ENCODE measurements around the gene MS4A10. TPM values are rescaled to one million over a fixed set of nuclear protein-coding genes. Genes with fewer than 3 reads are reported as not detected.

MS4A10 gene
- total and polyA plus RNA-seq, 10 of the 15 experiments (the other 5 are each of a cell fraction or from before 2014, with no cell fraction given), result not detected

DNA sequence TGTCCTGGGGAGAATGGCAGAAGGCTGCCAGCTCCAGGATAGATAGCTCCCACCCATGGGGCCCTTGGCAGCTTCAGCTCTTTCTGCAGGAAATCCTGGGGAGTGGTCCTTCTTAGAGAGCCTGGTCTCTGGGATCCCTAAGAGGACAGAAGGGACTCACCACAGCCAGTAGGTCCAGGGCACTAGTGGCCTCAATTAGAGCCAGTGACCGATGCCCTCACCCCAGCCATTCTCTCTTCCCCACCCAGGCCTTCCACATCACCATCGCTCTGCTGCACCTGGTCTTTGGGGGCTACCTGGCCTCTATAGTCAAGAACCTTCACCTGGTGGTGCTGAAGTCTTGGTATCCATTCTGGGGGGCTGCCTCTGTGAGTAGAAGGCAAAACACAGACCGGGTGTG is 5.6 kb downstream of the MS4A10 start (continued):
- TF ChIP-seq EGR1 (IDR thresholded peaks at IDR 0.05; ENCODE audit: borderline replicate concordance in 1 of 2, low read depth in 2 of 2, low read length in 2 of 2), result no peak
- TF ChIP-seq NR2F1 (conservative IDR thresholded peaks at IDR 0.05), result no peak

DNA sequence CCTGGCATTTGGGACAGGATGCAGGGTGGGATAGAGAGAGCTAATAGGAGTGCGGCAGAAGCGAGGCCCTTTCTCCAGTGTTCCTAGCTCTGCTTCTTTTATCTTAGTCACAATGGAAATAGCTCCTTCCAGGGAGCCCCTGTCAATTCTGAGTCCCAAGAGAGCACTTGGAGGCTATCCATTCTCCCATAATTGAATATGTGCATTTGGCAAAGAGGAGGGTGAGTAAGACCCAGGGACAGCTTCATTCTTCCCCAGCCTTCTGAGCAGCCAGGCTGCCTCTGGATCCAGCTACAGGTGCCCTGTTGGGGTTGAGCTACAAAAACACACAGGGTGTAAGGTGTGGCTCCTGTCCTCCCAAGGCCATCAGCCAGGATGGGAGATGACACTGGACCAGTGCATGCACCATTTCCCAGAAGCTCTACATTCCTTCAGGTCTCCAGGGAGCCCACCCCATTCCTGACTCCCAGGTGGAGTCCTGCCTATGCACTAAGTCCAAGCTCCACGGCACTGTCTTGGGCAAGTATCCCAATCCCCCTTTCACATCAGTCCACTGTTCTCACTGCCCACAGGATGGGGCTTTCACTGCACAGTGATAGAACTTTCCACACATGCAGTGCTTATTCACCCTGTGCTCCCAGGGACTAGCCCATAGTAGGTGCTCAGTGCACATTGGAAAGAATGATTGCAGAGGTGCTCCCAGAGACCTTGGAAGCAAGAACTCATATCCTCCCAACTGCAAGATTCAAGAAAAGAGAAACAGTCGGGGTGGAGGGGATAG is 6.2 kb downstream of the MS4A10 start:
- Histone ChIP-seq H3K4me3 (no peak overlapping the region), H2AFZ (ENCODE audit: control insufficient read depth, low read depth, low read length) (no peak overlapping the region), H3K79me2 (ENCODE audit: control insufficient read depth, insufficient read depth, low read length) (no peaks in the 10 kb centered on the region), H3K27me3 (replicated peaks in 1 of 2; ENCODE audit: control insufficient read depth in 2 of 2, insufficient read depth in 2 of 2, low read length in 1 of 2) (no peaks in the 10 kb centered on the region; a peak in 1 of 4 replicates), H4K20me1 (ENCODE audit: control insufficient read depth, insufficient read depth) (no peaks in the 10 kb centered on the region), H3K4me2 (ENCODE audit: control insufficient read depth, insufficient read depth) (no peak overlapping the region), H3K9ac (ENCODE audit: control insufficient read depth, insufficient read depth, low read length) (no peak overlapping the region), H3K27ac (ENCODE audit: control insufficient read depth, insufficient read depth) (no peak overlapping the region), H3K4me1 (ENCODE audit: control insufficient read depth, insufficient read depth, low read length) (no peaks in the 10 kb centered on the region), H3K9me3 (replicated peaks; ENCODE audit: control insufficient read depth, insufficient read depth, low read length) (no peaks in the 10 kb centered on the region; the same call in 2 of the 3 replicates), H3K36me3 (ENCODE audit: control insufficient read depth in 2 of 2, insufficient read depth in 2 of 2, low read length in 1 of 2) (no peaks in the 10 kb centered on the region)
- SMC1A ChIA-PET (ENCODE audit: uncharacterized antibody, unreplicated experiment), result interaction anchor here (1.0 kb wide), 1 partner anchor 13 kb away, joined by 3 read pairs; no protein-coding TSS in a partner anchor
- POLR2A ChIA-PET, result interaction anchor here (0.6 kb wide), 2 partner anchors 49 to 122 kb away, joined by 7 read pairs; partner anchors contain the start of gene TMEM109
- 33% methylated on average over 4 of the region's 4 CpGs for WGBS (ENCODE audit: insufficient coverage, insufficient replicate concordance, low lambda C conversion rate, missing lambda C conversion rate)
- ATAC-seq (no peak), DNase-seq (ENCODE audit: low read depth, low spot score) (no peak), FAIRE-seq (no peak)
- CTCF ChIA-PET, result interaction anchor here (0.6 to 1.7 kb wide), 5 partner anchors 12 to 96 kb away, joined by 3 to 6 read pairs (median 5); no protein-coding TSS in a partner anchor
- RAD21 ChIA-PET (ENCODE audit: unreplicated experiment), result no interaction called here
- TF ChIP-seq NFIC (IDR thresholded peaks at IDR 0.05; ENCODE audit: low read depth, low read length), result no peak
- in situ Hi-C loops (cut with MboI) (no loop called here), intact Hi-C loops (cut with micrococcal nuclease; ENCODE audit: unreplicated experiment) (no loop called here)
- no TSS peak for BruUV-seq (replicated peaks)

DNA sequence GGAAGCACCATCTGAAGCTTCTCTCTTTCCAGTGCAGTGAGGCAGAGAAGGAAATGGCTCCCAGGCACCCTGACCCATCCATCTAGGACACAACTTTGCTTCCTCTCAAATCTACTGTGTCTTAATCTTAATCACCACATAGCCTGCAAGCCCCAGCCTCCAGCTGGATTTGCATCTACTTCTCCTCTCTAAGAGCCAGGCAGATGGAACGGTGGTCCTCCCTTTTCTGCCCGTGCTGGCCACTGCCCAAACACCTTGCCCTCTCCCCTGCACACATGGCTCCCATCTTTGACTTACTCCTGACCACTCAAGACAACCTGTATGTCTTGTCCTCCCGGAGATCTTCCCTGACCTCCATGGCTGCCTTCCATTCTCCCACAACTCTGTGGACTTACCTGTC is 7.4 kb downstream of the MS4A10 start:
- no peak for DNase-seq (ENCODE audit: low read depth, low spot score)
- ChIA-PET CTCF (no interaction called here), SMC1A (ENCODE audit: uncharacterized antibody, unreplicated experiment) (no interaction called here), RAD21 (ENCODE audit: unreplicated experiment) (interaction anchor here (1.1 kb wide), 1 partner anchor 17 kb away, joined by 4 read pairs; no protein-coding TSS in a partner anchor), POLR2A (no interaction called here)
- no peak for FAIRE-seq
- H3K9ac ChIP-seq (ENCODE audit: control insufficient read depth, insufficient read depth, low read length), result no peak overlapping the region
- H3K4me3 ChIP-seq, result no peak overlapping the region
- no peak overlapping the region for H3K4me2 ChIP-seq (ENCODE audit: control insufficient read depth, insufficient read depth)
- no peaks in the 10 kb centered on the region for H3K79me2 ChIP-seq (ENCODE audit: control insufficient read depth, insufficient read depth, low read length)
- no peak overlapping the region for H2AFZ ChIP-seq (ENCODE audit: control insufficient read depth, low read depth, low read length)
- WGBS (ENCODE audit: insufficient coverage, insufficient replicate concordance, low lambda C conversion rate, missing lambda C conversion rate), result 11% methylated on average over 3 of the region's 3 CpGs
- in situ Hi-C loops (cut with MboI), result no loop called here
- no peak for ATAC-seq
- TF ChIP-seq JUND (IDR thresholded peaks at IDR 0.05; ENCODE audit: low read depth, low read length), result no peak
- TF ChIP-seq, protein P1, sequence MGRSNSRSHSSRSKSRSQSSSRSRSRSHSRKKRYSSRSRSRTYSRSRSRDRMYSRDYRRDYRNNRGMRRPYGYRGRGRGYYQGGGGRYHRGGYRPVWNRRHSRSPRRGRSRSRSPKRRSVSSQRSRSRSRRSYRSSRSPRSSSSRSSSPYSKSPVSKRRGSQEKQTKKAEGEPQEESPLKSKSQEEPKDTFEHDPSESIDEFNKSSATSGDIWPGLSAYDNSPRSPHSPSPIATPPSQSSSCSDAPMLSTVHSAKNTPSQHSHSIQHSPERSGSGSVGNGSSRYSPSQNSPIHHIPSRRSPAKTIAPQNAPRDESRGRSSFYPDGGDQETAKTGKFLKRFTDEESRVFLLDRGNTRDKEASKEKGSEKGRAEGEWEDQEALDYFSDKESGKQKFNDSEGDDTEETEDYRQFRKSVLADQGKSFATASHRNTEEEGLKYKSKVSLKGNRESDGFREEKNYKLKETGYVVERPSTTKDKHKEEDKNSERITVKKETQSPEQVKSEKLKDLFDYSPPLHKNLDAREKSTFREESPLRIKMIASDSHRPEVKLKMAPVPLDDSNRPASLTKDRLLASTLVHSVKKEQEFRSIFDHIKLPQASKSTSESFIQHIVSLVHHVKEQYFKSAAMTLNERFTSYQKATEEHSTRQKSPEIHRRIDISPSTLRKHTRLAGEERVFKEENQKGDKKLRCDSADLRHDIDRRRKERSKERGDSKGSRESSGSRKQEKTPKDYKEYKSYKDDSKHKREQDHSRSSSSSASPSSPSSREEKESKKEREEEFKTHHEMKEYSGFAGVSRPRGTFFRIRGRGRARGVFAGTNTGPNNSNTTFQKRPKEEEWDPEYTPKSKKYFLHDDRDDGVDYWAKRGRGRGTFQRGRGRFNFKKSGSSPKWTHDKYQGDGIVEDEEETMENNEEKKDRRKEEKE (IDR thresholded peaks at IDR 0.05), result no peak
- no peak for TF ChIP-seq MTA2 (IDR thresholded peaks at IDR 0.05; ENCODE audit: low read depth)
- TF ChIP-seq ZSCAN29 (IDR thresholded peaks at IDR 0.05), result no peak
- no peak for TF ChIP-seq NR2C2 (IDR thresholded peaks at IDR 0.05; ENCODE audit: borderline replicate concordance, control insufficient read depth, insufficient read length, low read depth)
- no peak for TF ChIP-seq CBX5 (IDR thresholded peaks at IDR 0.05; ENCODE audit: low read depth)
- no peak for TF ChIP-seq ZZZ3 (IDR thresholded peaks at IDR 0.05; ENCODE audit: control insufficient read depth, insufficient read length, low read depth)
- TF ChIP-seq NR2F1 (conservative IDR thresholded peaks at IDR 0.05), result no peak
- TF ChIP-seq HDAC2 (IDR thresholded peaks at IDR 0.05), result no peak
- no peaks in the 10 kb centered on the region; a peak in 1 of 4 replicates for H3K27me3 ChIP-seq (replicated peaks in 1 of 2; ENCODE audit: control insufficient read depth in 2 of 2, insufficient read depth in 2 of 2, low read length in 1 of 2)
- no peak overlapping the region for H3K27ac ChIP-seq (ENCODE audit: control insufficient read depth, insufficient read depth)
- no peaks in the 10 kb centered on the region for H4K20me1 ChIP-seq (ENCODE audit: control insufficient read depth, insufficient read depth)
- no peaks in the 10 kb centered on the region for H3K36me3 ChIP-seq (ENCODE audit: control insufficient read depth in 2 of 2, insufficient read depth in 2 of 2, low read length in 1 of 2)
- H3K4me1 ChIP-seq (ENCODE audit: control insufficient read depth, insufficient read depth, low read length), result no peaks in the 10 kb centered on the region
- no TSS peak for BruUV-seq (replicated peaks)
- intact Hi-C loops (cut with micrococcal nuclease; ENCODE audit: unreplicated experiment), result no loop called here
- no peaks in the 10 kb centered on the region; the same call in 2 of the 3 replicates for H3K9me3 ChIP-seq (replicated peaks; ENCODE audit: control insufficient read depth, insufficient read depth, low read length)
